Uterus (tissue), 4 donors: ENCODE measurements around the gene BRD8. TPM values are rescaled to one million over a fixed set of nuclear protein-coding genes. Genes with fewer than 3 reads are reported as not detected.

Source experiments
- DNase-seq, 2 donors: peaks; one replicate each; pipeline ENCODE4 v3.0.0-alpha.2; 2019 to 2020
- H3K27ac ChIP-seq, 2 donors: fragments of 200-600 bp; sonication (generic); 1 replicate in 1 of 2; 2 replicates in 1 of 2; pipeline ENCODE4 v1.5.1; 2016 to 2018
- H3K27me3 ChIP-seq, 2 donors: fragments of 200-600 bp; sonication (generic); one replicate each; pipeline ENCODE4 v1.5.1; 2018 to 2019; ENCODE audit warnings: control low read depth in 1 of 2
- H3K36me3 ChIP-seq, 2 donors: fragments of 200-600 bp; sonication (generic); one replicate each; pipeline ENCODE4 v1.5.1; 2019; ENCODE audit warnings: control low read depth in 1 of 2
- H3K4me1 ChIP-seq, 2 donors: fragments of 200-600 bp; sonication (generic); one replicate each; pipeline ENCODE4 v1.5.1; 2018 to 2019; ENCODE audit warnings: control low read depth in 1 of 2
- H3K4me3 ChIP-seq, 2 donors: fragments of 200-600 bp; sonication (generic); 1 replicate in 1 of 2; 2 replicates in 1 of 2; pipeline ENCODE4 v1.5.1; 2018 to 2019; ENCODE audit warnings: mild to moderate bottlenecking in 1 of 2
- H3K9me3 ChIP-seq, 2 donors: fragments of 200-600 bp; sonication (generic); one replicate each; pipeline ENCODE4 v1.5.1; 2019; ENCODE audit warnings: control low read depth in 1 of 2
- CTCF ChIP-seq, 4 experiments: fragments of 200-600 bp in 2 of 4; fragments of 450-650 bp in 2 of 4; sonication (generic) in 2 of 4; IDR thresholded peaks; one replicate each; pipeline ENCODE4 v1.5.1; 2016 to 2019; ENCODE audit warnings: antibody characterized with exemption in 4 of 4, mild to moderate bottlenecking in 2 of 4, moderate library complexity in 1 of 4
- POLR2A ChIP-seq, 2 donors: fragments of 450-650 bp; IDR thresholded peaks; one replicate each; pipeline ENCODE4 v1.6.1; 2016; ENCODE audit warnings: antibody characterized with exemption in 2 of 2, mild to moderate bottlenecking in 1 of 2, moderate library complexity in 1 of 2
- intact Hi-C: fragments of 100-400 bp; cut with DNase I; formaldehyde crosslinking; loops from one replicate; pipeline ENCODE4 v1.15.1; 2023; ENCODE audit warnings: low total_unique reads
- total RNA-seq, 4 donors: library from RNA; depleted of rRNA in 3 of 4; stranded (reverse); fragments of >200 nt in 3 of 4; gene quantifications; one replicate each; pipeline versions ENCODE4 v1.1.0 to v1.2.4, GENCODE V29; 2014 to 2023
- donor health status: DM: yes; HTN: yes; CAD: no.

Gene BRD8
- total RNA-seq, 4 donors from 2014 or later, result 23.2 to 69.8 (median 58.9) TPM

DNA sequence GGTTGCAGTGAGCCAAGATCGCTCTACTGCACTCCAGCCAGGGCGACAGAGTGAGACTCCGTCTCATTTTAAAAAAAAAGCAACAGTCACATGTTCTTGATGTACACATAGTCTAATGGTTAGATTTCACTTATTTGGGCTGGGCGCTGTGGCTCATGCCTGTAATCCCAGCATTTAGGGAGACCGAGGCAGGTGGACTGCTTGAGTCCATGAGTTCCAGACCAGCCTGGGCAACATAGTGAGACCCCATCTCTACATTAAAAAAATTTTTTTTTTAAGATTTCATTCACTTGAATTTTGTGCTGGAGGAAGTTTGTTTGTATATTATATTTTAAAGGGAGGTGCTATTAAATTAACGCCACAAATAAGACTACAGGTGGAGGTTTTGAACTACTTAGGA is 72.7 kb downstream of the BRD8 start:
- no peak overlapping the region for H3K27ac ChIP-seq
- no peaks in the 10 kb centered on the region for H3K4me1 ChIP-seq
- H3K27me3 ChIP-seq, result no peaks in the 10 kb centered on the region
- no peaks in the 10 kb centered on the region for H3K36me3 ChIP-seq
- intact Hi-C loops, result no loop called here
- no peak overlapping the region for H3K4me3 ChIP-seq
- no peaks in the 10 kb centered on the region for H3K9me3 ChIP-seq
- TF ChIP-seq CTCF (IDR thresholded peaks at IDR 0.05) (no peak), POLR2A (IDR thresholded peaks at IDR 0.05) (no peak)
- DNase-seq, result no peak

GRCh38 chr5:138103319-138103637 is 75.2 kb downstream of the BRD8 start:
- Histone ChIP-seq H3K27ac (no peak overlapping the region), H3K4me3 (no peak overlapping the region), H3K27me3 (no peaks in the 10 kb centered on the region), H3K9me3 (no peaks in the 10 kb centered on the region), H3K4me1 (no peaks in the 10 kb centered on the region), H3K36me3 (no peaks in the 10 kb centered on the region)
- intact Hi-C loops, result no loop called here
- no peak for TF ChIP-seq CTCF (IDR thresholded peaks at IDR 0.05)
- no peak for TF ChIP-seq POLR2A (IDR thresholded peaks at IDR 0.05)
- DNase-seq, result no peak

DNA sequence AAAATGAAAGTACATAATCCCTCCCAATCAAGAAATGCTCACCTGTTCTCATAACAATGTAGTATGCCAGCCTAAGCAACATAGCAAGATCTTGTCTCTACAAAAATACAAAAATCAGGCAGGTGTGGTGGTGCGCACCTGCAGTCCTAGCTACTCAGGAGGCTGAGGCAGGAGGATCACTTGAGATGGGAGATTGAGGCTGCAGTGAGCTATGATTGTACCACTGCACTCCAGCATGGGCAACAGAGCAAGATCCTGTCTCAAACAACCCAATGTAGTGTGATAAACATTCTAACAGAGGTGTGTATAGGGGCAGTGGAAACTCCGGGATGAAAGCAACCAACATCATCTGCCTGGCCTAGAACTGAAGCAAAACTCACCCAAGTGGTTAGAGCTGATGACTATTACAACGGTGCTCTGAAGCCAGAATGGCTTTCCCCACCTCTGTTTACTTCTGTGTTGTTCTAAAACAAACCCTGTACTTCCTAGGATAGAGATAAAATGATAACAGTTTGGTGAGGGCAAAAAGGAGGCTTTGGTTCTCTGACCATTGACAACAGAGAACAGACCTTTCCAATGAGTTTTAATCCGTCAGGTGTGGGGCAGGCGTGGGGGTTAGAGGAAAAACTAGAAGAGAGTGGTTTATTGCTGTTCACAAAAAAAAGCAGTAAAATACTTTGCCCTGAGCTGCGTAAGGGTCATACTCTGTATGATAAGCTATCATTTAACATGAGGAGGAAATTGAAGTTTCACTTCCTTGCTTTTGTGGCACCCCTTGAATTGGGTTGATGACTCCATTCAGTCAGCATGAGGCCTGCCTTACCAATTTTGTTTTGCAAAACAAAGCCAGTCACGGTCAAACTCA is 75.7 kb downstream of the BRD8 start:
- H3K27ac ChIP-seq, result no peak overlapping the region
- no peaks in the 10 kb centered on the region for H3K9me3 ChIP-seq
- no peak overlapping the region for H3K4me3 ChIP-seq
- DNase-seq, result no peak
- no peaks in the 10 kb centered on the region for H3K27me3 ChIP-seq
- intact Hi-C loops, result no loop called here
- no peak for TF ChIP-seq POLR2A (IDR thresholded peaks at IDR 0.05)
- TF ChIP-seq CTCF (IDR thresholded peaks at IDR 0.05), result no peak
- H3K4me1 ChIP-seq, result no peaks in the 10 kb centered on the region
- H3K36me3 ChIP-seq, result no peaks in the 10 kb centered on the region

- TF ChIP-seq CTCF (IDR thresholded peaks at IDR 0.05), result no peak
- no peak for TF ChIP-seq POLR2A (IDR thresholded peaks at IDR 0.05)
- H3K27ac ChIP-seq, result no peak overlapping the region
- H3K4me3 ChIP-seq, result no peak overlapping the region
- intact Hi-C loops, result no loop called here
- DNase-seq, result no peak
- no peaks in the 10 kb centered on the region for H3K4me1 ChIP-seq
- no peaks in the 10 kb centered on the region for H3K36me3 ChIP-seq
- H3K9me3 ChIP-seq, result no peaks in the 10 kb centered on the region
- H3K27me3 ChIP-seq, result no peaks in the 10 kb centered on the region
Observed at GRCh38 chr5:138096997-138097828, 81.2 kb downstream of the BRD8 start.

GRCh38 chr5:138096363-138096762 is 82.1 kb downstream of the BRD8 start:
- no peak for TF ChIP-seq CTCF (IDR thresholded peaks at IDR 0.05)
- TF ChIP-seq POLR2A (IDR thresholded peaks at IDR 0.05), result no peak
- no peaks in the 10 kb centered on the region for H3K27me3 ChIP-seq

More at GRCh38 chr5:138096363-138096762, 82.1 kb downstream of the BRD8 start:
- no peaks in the 10 kb centered on the region for H3K36me3 ChIP-seq
- H3K4me3 ChIP-seq, result no peak overlapping the region
- intact Hi-C loops, result no loop called here
- H3K27ac ChIP-seq, result no peak overlapping the region
- DNase-seq, result no peak
- no peaks in the 10 kb centered on the region for H3K4me1 ChIP-seq
- no peaks in the 10 kb centered on the region for H3K9me3 ChIP-seq
